GM21737 (cell line): ENCODE data around the gene SPEF1.

Experiments used
- ATAC-seq: cut with Tn5 transposase; IDR thresholded peaks from one replicate; pipeline ENCODE4 v1.9.1; 2021; ENCODE audit warnings: mild to moderate bottlenecking, moderate library complexity; ENCODE audit not compliant: unreplicated experiment

The SPEF1 gene

DNA sequence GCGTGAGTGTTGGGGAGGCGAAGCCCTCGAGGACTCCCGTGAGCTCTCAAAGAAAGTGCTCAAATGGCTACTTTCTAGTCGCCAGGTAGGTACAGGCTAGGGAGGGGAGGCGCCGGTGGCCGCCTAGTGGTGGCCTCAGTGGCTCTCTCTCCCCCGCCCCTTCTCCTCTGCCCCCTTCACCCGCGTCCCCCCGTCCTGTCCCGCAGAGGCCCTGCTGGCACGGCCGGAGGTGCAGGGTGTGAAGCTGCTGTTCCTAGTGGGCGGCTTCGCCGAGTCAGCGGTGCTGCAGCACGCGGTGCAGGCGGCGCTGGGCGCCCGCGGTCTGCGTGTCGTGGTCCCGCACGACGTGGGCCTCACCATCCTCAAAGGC, 30.0 kb downstream of the SPEF1 start:
- ATAC-seq, result no peak

DNA sequence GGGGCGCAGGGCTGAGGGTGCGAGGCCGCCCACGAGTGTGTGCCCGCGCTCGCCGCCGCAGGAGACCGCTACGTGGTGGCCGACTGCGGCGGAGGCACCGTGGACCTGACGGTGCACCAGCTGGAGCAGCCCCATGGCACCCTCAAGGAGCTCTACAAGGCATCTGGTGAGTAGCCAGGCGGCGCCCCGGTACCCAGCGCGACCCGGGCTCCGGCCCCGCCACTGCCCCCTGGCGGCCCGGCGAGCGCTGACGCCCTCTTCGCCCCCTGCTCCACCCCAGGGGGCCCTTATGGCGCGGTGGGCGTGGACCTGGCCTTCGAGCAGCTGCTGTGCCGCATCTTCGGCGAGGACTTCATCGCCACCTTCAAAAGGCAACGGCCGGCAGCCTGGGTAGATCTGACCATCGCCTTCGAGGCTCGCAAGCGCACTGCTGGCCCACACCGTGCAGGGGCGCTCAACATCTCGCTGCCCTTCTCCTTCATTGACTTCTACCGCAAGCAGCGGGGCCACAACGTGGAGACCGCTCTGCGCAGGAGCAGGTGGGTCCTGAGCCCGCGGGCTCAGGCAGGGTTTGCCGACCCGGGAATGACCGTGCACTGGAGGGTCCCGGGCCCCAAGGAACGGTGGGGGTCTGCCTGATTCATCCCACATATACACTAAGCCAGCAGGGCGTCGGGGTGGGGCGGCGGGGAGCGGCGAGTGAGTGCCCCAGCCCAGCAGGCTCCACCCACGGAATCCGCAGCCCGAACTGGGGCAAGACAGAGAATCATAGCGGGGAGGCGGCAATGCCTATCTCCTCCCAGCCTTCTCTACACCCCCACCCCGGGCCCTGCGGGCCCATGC, 31.3 kb downstream of the SPEF1 start:
- ATAC-seq, result no peak

DNA sequence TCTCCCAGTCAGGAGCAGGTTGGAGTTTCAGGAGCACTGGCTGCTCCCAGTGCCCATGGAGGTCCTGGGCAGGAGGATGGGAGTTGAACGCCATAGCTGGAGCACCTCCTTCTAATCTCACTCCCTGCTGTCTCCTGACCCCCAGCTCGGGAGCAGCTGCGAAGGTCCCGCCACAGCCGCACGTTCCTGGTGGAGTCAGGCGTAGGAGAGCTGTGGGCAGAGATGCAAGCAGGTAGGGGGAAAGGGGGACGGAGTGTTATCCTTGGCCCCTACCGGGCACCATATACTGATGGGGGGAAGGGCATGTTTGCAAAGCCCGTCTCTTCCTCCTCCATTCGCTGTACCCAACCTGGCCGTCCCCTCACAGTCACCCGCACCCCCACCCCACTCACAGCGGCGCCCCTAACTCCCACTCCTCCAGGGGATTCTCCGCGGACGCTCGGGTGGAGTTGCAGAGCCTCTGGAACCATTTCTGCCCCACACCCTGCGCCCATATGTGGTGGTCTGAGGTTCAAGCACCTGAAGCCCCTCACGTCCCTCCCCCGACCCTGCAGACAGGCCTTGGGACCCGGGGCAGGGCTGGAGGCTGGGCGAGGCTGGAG, 32.1 kb downstream of the SPEF1 start:
- ATAC-seq, result no peak

DNA sequence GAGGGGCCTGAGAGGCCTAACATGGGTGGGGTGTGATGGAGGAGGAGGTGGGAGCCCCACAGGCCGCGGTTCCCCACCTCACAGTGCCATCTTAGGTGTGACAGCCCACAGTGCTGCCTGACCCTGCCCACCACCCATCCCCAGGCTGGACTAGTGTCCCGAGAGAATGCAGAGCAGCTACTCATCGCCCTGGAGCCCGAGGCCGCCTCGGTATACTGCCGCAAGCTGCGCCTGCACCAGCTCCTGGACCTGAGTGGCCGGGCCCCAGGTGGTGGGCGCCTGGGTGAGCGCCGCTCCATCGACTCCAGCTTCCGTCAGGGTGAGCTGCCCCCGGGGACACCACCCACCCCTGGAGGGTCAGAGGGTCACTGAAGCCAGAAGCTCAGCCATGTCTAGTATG, 33.2 kb downstream of the SPEF1 start:
- no peak for ATAC-seq

DNA sequence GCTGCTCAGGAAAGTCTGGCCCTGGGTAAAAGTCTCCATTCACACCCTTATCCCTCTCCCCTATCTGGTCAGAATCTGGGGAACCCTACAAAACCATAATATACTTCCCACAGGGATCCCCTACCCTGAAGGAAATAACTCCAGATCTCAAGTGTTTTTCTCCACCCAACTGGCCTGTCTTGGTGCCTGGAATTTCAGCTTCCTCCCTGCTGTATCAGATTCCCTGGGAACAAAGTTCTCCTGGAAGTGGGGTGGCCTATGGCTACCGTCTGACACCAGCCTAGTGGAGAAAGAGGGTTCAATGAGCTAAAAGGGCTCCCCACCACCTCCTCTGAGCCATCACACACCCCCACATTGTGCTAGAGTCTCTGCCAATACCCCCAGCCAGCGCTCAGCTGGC, 33.8 kb downstream of the SPEF1 start:
- no peak for ATAC-seq

DNA sequence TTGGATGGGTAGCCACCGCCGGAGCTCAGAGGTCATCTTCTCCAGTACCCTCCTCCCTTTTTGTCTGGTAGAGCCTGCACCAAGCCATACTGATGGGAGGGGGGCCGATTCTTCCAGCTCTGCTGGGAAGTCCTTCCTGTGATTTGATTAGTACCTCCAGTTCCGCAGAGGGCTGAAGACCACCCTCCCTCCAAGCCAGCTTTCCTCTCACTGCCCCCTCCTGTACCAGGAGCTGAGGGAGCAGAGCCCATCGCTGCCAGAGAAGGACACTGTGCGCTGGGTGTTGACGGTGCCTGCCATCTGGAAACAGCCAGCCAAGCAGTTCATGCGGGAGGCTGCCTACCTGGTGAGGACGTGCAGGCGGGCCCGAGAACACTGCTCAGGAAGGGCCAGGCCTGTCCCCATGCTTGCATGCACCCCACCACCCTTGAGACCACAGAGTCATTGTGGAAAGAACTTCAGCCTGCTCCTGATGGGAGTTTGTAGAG, 35.5 kb downstream of the SPEF1 start:
- no peak for ATAC-seq

DNA sequence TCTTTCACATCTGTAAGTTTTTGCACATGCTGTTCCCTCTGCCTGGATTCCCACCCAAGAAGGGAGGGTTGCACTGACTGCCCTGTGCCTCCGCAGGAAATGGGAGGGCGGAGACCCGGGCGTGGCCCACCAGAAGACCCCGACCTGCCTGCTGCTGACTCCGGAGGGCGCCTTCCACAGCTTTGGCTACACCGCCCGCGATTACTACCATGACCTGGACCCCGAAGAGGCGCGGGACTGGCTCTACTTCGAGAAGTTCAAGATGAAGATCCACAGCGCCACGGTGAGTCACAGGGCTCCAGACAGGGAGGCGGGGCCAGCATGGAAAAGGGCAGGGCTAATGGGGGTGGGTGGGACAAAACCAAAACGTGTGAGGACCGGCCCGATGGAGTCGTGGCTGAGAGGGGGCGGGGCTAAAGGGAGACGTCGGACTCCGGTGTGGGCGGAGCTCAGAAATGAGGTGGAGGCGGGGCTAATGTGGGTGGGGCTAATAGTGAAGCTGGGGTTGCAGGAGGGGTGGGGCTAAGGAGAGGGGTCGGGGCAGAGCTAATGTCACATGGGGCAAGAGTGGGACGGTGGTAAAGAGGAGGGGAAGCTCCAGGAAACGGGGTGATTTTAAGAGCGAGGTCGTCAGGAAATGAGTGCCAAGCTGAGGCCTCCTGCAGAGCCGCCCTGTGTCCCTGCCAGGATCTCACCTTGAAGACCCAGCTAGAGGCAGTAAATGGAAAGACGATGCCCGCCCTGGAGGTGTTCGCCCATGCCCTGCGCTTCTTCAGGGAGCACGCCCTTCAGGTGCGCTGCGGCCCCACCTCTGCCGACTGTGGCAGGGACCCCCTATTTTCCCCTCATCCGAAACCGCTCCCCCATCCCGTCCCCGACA, 36.2 kb downstream of the SPEF1 start:
- no peak for ATAC-seq

DNA sequence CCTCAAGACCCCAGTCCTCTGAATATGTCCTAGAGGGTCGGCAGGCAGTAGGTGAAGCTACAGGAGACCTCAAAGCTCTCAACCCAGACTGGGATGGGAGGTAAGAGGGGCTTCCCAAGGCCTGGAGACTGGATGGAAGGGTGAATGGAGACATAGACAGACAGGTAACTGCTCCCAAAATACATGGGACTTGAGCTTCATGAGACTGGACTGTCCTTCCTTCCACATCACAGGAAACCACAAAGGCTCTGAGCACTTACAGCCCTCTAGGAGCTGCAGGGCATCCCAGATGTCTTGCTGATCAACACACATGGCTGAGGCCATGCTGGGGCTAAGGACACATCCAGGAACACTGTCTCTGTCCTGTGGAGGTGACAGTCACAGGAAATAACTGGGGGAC, 37.2 kb downstream of the SPEF1 start:
- ATAC-seq, result no peak

DNA sequence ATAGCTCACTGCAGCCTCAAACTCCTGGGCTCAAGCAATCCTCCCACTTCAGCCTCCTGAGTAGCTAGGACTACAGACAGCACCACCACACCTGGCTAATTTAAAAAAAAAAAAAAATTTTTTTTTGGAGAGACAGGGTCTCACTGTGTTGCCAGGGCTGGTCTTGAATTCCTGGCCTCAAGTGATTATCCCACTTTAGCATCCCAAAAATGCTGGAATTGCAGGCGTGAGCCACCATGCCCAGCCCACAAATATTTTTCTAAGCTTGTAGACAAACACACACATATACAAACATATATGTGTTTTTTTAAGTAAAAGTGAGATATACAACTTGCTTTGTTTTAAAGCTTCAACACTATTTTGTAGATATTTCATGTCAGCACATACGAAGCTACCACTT, 38.0 kb downstream of the SPEF1 start:
- ATAC-seq, result no peak

DNA sequence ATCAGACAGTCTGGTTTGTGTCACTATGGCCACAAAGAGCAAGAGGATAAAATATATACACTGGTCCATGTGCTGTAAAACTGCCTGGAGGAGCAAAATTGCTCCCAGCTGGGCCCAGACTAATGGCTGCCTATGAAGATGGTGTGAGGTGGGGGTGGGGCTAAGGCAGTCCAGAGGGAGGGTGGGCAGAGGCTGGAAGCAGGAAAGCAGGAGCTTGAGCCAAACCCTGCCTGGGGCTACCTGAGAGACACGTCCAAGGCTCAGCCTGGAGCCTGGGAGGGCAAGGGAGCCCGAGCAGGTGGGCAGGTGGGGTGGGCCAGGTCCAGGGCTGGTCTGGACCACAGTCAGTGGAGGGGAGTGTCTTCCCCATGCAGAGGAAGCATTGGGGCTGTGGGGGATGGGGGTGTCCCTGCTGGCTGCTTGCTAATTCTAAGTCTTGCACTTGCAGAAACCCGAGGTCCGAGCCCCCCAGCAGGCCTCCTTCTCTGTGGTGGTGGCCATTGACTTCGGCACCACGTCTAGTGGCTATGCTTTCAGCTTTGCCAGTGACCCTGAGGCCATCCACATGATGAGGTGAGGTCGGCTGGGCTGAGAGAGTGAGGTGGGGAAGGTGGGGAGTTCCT, 39.3 kb downstream of the SPEF1 start:
- ATAC-seq, result no peak

DNA sequence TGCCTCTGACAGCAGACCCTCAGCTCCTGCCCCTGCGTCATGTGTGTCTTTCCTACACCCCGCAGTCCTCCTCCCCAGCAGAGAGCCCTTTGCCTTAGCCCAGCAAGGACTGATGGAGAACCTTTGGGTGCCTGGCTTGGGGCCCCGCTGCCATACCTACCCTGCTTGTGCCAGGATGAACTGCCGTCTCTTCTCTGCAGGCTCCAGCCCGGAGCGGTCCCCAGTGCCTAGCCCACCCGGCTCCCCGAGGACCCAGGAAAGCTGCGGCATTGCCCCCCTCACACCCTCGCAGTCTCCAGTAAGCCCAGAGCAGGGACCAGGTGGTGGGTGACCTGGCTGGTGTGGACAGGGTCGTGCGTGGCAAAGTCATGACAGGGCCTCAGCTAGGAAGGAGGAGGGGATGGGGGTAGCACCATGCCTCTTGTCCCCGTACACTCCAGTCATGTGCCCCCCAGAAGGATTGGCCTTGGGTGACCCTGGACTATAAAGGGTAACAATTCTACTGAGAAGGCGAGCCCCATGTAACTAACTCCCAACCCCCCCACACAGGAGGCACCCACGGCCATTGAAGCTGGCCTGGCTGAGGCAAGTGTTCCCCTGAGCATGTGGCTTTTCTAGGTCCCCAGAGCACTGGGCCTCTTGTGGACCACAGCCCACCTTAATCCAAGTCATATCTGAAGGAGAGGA, 40.5 kb downstream of the SPEF1 start:
- ATAC-seq, result no peak

DNA sequence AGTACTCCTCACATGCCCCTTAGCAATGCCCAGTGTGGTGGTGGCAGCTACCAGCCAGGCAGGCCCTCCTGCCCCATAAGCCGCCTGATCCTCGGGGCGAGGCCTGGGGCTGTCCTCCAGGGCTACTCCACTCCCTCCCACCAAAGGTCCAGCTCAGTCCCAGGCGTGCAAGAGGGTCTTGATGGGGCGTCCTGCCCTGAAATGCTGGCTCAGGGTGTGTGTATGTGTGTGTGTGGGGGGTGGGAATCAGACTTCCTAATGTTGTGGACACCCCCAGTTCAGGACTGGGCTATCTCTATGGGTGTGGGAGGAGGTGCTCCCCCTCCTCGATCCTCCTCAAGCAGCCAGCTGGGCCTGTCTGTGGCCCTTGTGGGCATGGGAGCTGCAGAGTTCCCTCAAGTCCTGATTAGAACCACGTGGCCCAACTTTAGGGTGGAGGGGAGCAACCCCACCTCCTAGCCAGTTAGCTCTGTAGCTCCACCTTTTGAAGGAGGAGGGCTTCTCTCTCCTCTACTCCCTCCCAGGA, 41.3 kb downstream of the SPEF1 start:
- ATAC-seq, result no peak

DNA sequence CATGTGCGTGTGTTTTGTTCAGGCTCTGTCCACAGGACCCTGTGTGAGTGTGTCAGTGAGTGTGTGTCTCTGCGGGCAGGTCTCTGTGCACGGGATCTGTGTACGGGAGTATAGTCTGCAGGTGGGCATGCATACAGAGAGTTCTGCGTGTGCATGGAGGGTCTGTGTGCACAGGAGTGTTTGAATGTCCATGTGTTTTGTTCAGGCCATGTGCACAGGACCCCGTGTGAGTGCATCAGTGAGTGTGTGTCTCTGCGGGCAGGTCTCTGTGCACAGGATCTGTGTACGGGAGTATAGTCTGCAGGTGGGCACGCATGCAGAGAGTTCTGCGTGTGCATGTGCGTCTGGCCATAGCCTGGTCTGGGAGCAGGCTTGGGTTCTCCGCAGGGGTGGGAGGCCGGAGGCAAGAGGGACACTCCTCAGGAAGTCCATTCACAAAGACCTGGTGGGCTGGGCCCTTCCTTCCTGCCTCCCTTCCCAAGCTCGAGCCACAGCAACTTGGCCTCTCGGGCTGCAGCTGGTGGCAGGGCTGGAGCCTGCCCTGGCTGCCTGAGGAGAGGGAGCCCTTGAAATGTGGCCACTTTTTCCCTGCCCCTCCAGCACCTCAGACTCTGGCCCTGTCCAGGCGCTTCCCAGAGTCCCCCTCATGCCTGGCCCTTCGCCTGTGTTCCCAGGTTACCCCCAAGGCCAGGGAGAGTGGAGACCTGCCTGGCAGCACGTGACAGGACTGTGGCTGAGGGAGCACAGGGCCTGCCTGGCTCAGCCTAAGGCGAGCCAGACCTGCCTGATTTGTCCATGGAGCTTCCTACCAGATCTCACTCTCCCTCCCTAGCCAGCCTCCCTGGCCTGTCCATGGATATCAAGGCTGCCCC, 42.0 kb downstream of the SPEF1 start:
- ATAC-seq, result no peak

DNA sequence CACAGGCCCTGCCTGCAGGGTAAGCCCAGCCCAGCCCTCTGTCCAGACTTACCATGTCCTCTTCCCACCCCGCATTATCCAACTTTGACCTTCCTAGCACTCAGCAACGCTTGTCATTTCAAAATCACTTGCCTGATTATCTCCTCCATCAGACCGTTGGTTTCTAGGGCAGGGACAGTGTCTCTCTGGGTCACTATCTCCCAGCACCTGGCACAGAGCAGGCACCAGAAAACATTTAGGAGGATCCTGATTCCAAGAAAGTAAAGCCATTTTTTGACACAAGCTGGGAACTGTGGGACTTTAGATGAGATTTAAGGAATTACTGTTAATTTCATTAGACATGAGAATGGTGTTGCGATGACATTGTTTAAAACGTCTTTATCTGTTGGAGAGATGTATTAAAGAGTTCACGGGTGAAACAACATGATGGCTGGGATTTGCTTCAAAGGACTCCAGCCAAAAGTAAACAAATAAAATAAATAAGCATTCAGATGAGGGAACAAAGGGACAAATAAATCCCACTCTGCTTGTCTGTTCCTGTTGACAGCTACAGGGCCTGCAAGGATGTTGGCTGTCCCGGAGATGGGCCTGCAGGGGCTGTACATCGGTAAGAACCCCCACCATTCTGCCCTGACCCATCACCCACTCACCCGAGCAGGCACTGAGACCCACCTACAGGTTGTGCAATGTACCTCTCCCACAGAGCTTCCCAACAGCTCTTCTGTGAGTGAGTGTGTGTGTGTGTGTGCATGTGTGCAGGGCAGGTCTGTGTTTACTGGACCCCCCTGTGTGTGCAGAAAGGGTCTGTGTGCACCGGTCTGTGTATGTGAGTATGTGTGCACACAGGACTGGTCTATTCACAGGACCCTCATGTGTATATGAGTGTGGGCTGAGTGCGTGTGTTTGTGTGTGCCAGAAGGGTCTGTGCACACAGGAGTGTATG, 42.9 kb downstream of the SPEF1 start:
- ATAC-seq, result no peak

DNA sequence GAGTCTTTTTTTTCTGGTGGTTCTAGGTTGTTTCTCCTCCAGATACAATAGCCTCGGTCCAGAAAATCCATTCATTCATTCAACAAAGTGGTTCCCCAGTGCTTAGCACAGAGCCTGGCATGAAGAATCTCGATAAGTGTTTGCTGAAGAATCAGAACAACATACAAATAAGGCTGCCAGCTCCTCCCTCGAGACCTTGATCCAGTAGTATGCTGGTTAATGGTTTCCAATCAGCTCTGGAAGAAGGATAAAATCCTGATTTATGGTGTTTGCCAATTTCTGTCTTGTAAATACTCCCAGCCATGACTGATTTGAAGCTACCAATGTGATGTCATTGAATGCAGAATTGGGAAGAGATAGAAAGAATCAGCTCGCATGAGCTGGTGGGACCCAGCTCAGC, 45.5 kb downstream of the SPEF1 start:
- ATAC-seq, result no peak

DNA sequence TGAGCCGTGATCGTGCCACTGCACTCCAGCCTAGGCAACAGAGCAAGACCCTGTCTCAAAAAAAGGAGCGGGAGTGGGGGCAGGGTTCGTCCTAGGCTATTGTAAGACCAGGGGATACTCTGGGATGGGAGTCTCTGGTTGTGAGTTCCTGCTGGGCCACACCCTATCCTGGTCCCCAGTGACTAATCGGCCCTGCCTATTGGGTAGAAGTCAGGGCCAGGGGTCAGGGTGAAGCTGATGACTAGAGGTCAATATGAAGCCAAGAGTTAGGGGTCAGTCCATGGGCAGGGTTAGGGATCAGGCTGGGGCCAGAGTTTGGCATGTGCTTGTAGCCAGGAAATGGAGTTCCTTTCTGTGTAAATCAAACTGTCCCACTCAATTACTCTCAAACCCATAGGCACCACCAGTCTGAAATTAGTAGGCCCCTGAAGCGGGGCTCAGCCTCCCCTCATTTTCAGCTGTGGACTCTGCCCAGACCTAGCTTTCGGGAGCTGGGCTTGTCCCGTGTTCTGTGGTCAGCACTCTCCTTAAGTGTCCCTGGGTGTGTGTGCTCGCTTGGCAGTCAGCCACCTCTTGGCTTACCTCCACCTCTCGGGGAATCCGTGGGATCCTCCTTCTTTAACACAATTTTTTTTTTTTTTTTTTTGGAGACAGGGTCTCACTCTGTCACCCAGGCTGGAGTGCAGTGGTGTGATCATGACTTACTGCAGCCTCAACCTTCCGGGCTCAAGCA, 47.0 kb downstream of the SPEF1 start:
- no peak for ATAC-seq

DNA sequence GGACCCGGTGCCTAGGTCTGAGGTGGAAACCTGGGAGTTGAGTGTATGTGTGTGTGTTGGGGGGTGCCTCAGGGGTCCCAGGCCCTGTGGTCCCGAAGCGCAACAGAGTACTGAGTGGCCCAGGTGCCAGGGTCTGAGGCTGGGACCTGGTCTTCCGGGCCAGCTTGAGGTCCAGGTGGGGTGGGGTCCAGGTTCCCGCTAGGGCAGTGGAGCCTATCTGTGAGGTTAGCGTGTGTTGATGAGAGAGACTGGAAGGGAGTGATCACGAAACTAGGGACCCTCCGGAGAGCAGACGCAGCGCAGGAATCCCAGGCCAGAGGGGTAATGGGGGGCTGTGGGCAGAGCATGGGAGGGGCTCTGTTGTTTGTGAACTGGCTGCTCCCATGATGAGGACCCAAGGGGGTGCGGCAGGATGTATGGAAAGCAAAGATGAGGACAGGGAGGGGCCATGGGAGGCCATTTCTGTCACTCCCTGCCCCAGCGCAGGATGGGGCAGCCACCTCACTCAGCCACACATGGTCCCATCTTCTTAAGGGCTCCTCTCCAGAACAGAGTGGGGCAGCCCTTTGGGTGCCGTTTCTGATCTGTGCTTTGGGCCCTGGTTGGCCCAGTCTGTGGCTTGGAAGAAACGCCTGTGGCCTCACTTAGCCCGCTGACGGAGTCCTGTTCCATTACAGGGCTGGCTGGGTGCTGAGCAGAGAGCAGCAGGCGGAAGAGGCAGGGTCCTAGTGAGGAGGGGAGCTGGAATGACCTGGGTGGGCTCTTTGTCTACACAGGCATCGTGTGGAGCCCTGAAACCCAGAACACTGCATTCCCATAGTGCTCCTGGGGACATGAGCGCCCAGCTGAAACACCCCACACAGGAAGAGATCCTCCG, 47.9 kb downstream of the SPEF1 start:
- ATAC-seq, result no peak
